DMS53 treated with DMSO at 0.1 percent for 48 hours (cell line): ENCODE data around the gene SLC9A9.
"Not testable (repeated sequence)": the region's sequence is repeated elsewhere in the genome, so short reads cannot be mapped to it uniquely, and the experiment has no call there.

ENCODE experiments used
- DNase-seq: peaks from one replicate; lab custom pipeline; 2025; ENCODE audit not compliant: unreplicated experiment; lab: John Stamatoyannopoulos, UW

Gene SLC9A9

DNA sequence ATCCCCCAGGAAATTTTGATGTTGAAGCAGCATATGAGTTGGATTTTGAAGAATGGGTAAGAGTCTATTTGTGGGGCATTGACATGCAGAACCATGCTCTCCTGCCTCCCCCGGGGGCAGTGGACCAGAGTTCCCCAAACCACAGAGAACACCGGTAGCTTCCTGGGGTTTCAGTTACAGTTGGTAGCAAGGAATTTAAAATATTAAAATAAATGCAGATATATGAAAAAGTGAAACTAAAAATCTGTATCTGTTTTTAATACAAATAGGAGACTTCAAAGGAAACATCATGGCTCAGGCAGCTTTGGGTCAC is 37.4 kb downstream of the SLC9A9 start:
- DNase-seq: no peak

DNA sequence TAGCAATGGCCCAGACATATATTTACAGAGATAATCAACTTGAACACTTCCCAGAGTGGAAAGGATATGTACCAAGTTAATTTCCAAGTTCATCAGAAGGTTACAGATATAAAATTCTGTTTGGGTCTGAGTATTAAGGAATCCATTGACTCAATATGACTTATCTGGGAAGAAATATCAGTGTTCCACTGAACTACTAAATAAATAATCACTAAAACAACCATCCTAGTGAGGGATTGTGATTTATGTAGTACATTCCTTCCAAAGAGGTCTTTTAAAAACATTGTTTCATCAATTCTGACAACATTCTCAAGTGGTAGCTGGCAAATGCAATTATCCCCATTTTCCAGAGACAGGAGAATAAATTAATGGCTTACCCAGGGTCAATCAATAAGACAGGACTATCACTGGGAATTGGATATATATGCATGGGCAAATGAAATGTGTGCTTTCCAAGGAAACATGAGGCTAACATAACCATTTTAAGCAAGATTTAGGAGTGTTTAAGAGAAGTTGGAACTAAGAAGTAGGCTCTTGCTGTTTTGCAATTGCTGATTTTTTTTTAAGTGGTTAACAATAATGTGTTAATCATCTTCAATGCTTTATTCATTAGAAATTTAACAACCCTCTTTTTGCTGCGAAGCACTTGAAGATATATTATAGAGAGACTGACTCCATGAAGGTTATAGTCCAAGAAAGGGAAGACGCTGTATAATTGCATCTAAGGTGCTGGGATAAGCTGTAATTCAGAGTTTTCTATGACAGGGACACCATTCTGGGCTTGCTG is 37.9 kb downstream of the SLC9A9 start:
- no peak for DNase-seq

DNA sequence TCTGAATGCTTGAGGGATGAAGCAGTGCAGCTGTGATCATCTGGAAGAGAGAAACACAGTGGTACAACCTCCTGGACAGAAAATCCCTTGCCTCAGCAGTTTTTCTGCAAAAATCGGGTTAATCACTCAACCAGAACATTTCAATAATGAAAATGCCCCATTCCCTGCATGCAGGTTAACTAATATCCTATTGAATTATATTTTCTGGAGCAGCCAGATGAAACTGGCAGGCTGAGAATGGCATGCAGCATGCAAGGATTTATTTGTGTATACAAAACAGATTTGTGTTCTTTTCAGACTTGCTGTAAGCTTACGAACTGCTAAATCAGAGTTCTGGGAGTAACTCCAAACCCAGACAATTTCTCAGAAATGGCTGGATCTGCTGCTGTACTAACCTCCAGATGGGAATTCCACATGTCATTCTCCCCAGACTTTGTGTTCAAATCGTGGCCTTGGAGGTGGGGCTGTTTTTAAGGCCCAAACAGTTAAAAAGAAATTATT is 39.1 kb downstream of the SLC9A9 start:
- DNase-seq: no peak

DNA sequence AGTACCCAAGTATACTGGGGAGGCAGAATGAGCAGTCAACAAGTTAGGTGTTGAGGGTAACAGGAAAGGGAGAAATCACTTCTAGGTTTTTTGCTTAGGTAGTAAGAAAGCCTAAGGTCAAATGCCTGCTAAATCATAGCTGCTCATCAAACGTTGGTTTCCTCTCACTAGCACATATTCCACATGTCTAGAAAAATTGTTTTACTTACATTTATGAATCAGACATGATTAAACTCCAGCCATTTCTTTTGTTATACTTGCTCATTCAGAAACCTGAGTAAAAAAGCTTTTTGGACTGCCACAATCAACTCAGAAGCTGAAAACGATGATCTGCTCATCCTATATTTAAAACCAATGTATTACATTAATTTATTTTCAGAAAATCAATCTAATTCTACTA is 40.2 kb downstream of the SLC9A9 start:
- DNase-seq: no peak

DNA sequence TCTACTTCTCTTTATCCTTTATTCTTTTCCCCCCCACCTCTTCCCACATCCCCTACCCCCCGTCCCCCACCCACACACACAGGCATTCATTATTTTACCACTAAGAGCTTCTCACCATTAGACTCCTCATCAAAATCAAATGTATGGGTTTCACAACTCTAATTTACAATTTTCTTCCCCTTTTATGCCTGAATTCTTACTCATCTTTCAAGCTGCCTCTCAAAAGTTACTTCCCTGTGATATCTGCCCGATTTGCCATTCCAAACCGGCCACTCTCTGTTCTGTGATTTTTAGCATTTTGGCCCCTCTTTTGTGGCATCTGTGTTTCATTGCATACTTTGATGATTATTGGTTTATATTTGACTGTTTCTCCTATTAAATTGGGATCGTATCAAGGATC is 42.2 kb downstream of the SLC9A9 start:
- no peak for DNase-seq

DNA sequence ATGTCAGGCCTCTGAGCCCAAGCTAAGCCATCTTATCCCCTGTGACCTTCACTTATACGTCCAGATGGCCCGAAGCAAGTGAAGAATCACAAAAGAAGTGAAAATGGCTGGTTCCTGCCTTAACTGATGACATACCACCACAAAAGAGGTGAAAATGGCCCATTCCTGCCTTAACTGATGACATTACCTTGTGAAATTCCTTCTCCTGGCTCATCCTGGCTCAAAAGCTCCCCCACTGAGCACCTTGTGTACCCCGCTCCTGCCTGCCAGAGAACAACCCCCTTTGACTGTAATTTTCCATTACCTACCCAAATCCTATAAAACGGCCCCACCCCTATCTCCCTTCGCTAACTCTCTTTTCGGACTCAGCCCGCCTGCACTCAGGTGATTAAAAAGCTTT is 42.8 kb downstream of the SLC9A9 start:
- not testable (repeated sequence) for DNase-seq

DNA sequence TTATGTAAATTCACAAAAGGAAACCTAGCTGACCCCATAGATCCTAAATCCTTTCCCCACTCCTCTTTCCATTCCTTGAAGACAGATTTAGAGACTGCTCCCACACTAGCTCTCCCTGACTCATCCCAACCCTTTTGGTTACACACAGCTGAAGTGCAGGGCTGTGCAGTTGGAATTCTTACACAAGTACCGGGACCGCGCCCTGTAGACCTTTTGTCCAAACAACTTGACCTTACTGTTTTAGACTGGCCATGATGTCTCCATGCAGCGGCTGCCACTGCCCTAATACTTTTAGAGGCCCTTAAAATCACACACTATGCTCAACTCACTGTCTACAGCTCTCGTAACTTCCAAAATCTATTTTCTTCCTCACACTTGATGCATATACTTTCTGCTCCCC is 47.2 kb downstream of the SLC9A9 start:
- DNase-seq: not testable (repeated sequence)

DNA sequence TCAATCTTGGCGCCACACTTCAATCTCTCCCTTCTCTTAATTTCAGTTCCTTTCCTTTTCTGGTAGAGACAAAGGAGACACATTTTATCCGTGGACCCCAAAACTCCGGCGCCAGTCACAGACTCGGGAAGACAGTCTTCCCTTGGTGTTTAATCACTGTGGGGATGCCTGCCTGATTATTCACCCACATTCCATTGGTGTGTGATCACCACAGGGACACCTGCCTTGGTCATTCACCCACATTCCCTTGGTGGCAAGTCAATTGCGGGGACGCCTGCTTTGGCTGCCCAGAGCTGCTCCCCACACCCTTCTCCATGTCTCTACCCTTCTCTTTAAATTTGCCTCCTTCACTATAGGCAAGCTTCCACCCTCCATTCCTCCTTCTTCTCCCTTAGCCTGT is 50.1 kb downstream of the SLC9A9 start:
- not testable (repeated sequence) for DNase-seq

DNA sequence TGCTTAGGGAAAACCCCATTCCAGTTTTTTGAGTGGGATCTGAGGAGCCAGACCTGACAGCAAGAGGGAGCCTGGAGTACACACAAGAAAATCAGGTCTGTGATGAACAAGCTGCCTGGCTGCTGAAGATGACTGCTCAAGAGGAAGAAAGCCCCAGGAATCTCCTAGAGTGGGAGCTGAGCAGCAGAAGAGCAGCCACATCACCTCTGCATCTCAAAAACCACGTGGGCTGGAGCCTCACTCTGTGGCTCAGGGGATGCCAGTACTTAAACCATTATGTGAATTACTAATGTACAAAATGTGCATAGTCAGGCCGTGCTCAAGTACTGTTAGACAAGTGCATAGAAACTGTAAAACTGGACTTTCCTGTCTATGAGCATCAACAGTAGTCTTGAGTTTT is 52.4 kb downstream of the SLC9A9 start:
- peak; percentile 51 for DNase-seq

DNA sequence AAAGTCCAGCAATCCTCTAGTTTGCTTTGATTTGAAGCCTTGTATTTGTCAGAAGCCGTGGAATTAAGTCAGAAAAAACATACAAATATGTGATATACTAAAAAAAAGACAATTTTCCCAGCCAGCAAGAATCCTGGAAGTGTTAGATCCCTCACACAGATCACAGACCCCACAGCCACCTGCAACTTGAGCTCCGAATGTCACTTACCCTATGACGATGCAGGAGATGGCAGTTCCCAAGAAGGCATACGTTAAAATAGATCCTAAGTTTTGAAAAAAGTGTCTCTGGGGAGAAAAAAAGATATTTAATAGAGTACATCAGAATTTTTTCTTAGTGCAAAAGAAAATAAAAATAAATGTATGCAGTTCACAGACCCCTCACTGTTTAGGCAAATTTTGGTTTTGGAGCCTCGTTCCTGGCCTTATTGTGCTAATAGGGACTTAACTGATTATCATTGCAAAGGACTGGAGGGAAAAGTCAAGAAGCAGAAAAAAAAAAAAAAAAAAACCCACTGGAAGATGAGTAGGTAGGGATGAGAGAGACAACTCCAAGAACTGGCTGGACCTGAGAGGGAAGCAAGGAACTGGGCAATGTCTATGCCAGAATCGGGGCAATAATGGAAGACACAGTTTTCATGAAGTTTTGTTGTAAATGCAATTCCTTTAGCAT is 53.3 kb downstream of the SLC9A9 start:
- DNase-seq: no peak

DNA sequence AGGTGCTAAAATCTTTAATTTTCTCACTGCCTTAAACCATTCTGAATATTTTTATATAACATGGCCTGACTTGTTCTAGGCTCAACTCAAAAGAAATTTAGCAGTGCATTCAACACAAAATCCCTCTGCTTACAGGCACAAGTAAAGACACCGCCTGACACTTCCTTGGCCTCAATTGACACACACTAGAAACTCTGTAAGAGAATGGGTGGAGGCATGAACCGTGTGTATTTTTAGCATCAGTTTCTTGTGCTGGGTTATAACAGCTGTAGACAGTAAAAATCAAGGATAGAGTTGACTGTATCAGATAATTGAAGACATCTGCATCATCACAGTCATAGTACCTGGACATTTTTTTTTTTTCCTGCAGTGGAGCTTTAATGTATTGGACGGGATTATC is 54.3 kb downstream of the SLC9A9 start:
- no peak for DNase-seq

DNA sequence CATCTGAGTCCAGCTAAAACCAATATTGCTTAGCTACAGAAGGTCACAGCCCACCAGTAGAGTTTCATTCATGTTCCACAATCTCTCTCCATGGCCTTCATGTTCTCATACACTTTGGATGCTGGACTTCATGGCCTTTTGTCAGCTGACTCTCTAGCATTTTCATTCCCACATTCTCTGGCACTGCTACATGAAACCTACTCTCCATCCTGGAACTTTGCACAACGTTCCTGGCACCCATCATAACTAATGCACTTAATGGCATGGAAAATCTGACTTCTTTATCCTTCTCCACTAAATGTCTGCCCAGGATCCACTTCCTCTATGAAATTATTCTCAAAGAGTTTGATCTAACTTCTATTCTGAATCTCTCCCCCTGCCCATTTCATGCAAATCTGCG is 56.9 kb downstream of the SLC9A9 start:
- no peak for DNase-seq

DNA sequence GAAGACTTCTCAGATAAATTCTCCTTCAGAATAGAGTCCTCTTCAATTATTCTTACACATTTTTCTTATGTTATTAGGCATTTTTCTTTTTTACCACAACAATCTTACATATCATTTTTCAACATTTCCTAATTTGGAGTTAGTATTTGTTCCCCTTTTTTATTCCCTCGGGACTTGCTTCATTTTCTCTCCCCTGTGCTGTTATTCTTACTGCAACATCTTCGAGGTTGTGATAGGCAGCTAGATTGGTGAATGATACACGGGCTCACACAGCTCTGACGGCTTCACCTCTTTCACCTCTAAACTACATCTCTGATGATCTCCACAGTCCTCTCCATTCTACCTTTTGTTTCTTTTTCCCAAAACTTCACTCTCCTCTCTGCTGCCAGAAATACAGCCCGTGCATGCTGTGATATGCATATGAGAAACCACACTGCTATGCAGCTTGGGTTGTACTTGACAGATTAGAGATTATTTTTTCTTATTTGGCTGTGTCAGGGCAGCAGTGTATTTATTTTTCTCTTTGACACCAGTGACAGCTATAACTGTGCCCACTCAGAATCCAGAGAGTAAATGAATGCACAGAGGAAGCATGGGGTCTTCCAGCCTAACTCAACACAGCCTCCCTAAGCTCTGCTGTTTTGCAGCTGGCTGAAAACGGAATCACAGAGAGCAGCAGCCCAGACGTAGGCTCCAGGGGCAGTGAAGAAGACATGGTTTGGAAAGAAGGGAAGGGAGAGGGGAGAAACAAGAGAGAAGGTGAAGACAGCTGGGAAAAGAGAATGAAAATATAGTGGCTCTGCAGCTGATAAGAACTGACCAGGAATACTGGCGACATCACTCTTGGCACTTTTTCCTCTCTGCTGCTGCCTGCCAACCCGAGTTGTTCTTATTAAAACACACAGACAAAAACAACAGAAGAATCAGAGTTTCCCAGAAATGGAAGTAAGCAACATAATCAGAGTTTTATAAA is 61.8 kb downstream of the SLC9A9 start:
- no peak for DNase-seq

DNA sequence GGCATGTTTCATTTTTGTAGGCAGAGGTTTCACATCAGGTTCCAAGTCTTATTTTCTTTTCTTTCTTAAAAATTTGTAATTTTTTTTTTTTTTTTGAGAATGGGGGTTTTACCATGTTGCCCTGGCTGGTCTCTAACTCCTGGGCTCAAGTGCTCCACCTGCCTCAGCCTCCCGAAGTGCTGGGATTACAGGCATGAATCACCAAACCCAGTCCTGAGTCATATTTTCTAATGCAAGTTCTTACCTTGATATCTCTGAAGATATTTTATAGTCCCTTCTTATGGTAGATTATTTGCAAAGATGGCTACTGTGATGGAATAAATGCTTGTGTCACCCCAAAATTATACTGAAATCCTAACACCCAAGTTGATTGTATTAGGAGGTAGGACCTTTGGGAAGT is 63.8 kb downstream of the SLC9A9 start:
- no peak for DNase-seq

DNA sequence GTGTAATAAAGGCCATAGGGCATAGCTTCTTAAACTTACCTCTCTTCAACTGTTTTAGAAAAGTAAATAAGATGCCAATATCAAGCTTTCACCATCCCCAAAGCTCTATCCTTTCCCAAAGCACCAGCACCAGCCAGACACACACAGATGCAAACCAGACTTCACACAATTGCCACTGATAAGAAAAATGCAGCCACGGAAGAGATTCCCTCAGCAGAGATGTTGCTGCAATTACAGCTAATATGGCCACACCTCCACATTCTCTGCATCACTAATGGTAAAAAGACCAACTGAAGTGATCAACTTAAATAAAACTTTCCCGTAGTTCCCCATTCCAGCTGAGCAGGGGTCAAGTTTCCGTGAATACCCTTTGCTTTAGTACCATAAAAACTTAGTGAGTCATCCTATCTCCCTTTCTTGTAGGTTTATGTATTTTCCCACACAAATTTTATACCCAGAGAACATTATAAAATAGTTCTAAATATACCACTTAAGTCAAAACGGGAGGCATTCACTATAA is 64.4 kb downstream of the SLC9A9 start:
- no peak for DNase-seq

DNA sequence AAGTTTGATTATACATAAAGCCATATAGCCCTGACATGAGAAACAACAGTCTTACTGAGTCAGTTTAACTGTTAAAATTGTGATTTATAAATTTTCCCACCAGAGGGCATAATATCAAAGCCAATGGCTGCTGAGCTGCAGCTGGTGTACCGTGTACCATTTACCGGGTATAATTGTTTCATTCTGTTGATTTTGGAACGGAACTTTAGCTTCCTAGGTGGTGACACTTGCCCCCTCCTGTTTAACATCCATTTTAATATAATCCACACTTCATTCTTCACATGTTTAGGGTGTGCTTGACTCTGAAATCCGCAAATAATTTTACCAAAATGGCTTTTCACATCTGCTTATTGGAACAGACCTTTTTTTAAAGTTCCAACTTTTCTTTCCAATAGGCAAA is 72.8 kb downstream of the SLC9A9 start:
- DNase-seq: peak; percentile 29

DNA sequence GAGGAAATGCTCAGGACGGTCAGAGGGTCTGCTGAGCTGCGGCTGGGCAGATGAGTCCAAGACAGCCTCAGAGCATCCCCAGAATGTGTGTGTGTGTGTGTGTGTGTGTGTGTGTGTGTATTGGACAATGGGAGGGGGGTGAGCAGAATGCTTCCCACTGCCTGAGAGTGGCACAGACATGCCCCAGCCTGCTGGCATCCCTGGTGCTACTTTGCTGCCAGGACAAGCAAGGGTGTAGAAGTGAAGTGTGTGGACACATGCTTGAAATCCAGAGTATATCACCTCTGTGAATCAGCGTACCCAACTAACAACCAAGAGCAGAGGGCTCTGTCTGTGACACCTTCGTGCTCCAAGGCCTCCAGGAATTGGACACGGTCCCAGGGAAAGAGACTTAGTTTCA is 76.3 kb downstream of the SLC9A9 start:
- DNase-seq: no peak

DNA sequence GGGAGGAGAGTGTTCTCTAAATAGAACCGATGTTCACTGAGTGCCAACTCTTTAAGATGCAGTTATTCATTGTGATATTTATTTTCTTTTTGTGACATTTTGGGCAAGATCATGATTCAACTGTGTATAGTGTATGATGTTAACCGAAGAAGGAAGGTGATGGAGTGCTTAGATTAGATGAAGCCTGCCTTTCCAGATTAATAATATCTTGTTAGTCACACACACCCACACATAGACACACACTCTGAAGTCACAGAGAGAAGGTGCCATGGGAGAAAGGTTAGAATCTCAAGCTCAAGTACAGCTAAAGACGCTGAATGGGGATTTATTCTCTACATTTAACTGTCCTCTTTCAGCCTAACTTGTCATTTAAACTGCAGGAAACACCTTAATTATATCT is 77.0 kb downstream of the SLC9A9 start:
- no peak for DNase-seq

DNA sequence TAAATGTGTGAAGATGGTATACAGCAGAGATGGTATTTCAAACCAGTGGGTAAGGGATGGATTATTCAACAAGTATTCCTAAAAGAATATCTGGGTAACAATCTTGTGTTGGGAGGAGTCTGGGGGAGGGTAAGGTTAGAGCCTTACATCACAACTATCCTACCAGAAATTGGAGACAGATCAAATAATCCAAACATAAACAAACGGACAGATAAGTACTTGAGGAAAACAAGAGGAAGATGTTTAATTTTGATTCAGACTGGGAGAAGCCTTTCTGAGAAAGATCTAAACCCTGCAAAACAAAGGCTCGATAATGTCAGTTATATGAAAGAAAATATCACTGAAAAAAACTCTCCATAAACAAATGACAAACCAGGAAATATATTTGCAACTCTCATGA is 77.9 kb downstream of the SLC9A9 start:
- DNase-seq: peak; percentile 44

DNA sequence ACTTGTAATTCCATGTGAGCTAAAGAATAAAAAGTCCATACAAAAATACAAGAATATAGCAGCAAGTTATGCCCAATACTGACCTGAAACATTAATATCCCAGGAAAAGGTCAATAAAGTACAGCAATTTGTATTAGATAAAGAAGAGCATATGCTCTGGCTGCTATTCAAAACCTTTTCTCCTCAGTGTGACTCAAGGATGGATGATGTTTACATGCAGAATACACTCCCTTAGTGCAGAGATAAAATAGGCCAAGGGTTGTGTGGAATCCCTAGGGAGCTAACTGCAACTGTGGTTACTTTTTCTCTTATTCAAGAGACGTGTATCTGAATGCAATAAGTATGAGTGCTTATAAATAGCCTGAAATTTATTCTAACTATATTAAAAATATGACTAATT is 78.7 kb downstream of the SLC9A9 start:
- no peak for DNase-seq

DNA sequence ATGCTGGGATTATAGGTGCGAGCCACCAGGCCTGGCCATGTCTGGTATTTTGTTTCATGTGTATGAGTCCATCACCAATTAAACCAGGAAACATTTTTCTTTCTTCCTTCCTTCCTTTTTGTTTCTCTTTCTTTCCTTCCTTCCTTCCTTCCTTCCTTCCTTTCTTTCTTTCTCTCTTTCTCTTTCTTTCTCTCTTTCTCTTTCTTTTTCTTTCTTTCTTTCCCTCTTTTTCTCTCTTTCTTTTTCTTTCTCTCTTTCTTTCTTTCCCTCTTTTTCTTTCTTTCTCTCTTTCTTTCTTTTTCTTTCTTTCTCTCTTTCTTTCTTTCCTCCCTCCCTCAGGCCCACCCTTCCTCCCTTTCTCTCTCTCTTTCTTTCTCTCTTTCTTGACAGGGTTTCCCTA is 83.4 kb downstream of the SLC9A9 start:
- no peak for DNase-seq
